Thyroid gland (tissue), 4 donors: ENCODE results near the gene WIPF3.

Experiments used
- CTCF ChIP-seq, 6 experiments: fragments of 200-600 bp in 3 of 6; fragments of 450-650 bp in 3 of 6; sonication (generic) in 3 of 6; IDR thresholded peaks; one replicate each; pipeline ENCODE4 v1.5.1; 2016 to 2019; ENCODE audit warnings: antibody characterized with exemption in 6 of 6, mild to moderate bottlenecking in 2 of 6, inconsistent platforms in 1 of 6, moderate library complexity in 1 of 6
- POLR2A ChIP-seq, 2 donors: fragments of 450-650 bp; IDR thresholded peaks; one replicate each; pipeline ENCODE4 v1.6.1; 2017; ENCODE audit warnings: antibody characterized with exemption in 2 of 2, mild to moderate bottlenecking in 2 of 2, moderate library complexity in 1 of 2

DNA sequence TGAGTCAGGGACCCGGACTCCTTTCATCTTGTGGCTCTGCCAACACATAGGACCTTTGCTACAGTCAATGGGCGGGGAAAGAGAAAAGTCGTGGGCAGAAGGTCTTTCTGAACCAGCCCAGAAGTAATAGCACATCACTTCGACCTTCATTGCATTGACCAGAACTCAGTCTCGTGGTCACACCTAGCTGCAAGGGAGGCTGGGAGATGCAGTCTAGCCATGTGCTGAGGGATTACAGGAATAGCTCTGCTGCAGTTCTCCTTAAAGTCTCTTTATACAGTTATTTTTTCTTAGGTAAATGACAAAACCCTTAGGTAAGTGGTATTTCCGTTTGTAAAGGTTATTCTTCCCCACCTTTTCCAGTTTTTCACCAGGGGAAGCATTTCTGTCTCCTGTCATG is 25.4 kb downstream of the WIPF3 start:
- no peak for TF ChIP-seq CTCF (IDR thresholded peaks at IDR 0.05)
- TF ChIP-seq POLR2A (IDR thresholded peaks at IDR 0.05): no peak
